IMR-90 (cell line): ENCODE results near the gene CCDC27. TPM values are rescaled to one million over a fixed set of nuclear protein-coding genes. Genes with fewer than 3 reads are reported as not detected.

Experiments used
- ATAC-seq: fragments of 200-7000 bp; cut with Tn5 transposase; 2 replicates; pipeline ENCODE4 v1.9.1; 2020; ENCODE audit warnings: low read depth, mild to moderate bottlenecking, moderate library complexity
- BruUV-seq: library from RNA; stranded (reverse); fragments of 400-500 nt; replicated peaks from 2 replicates; lab custom pipeline; 2021; lab: Mats Ljungman, UMichigan
- CTCF ChIA-PET: fragments of 300-600 bp; formaldehyde crosslinking; extraction: SDS; loops from one replicate; lab custom pipeline; 2021; ENCODE audit warnings: antibody characterized with exemption; lab: Yijun Ruan, JAX
- POLR2A ChIA-PET: fragments of 300-600 bp; sonication (Branson Sonifier 250); formaldehyde crosslinking; loops from one replicate; lab custom pipeline; 2022; ENCODE audit warnings: antibody characterized with exemption; ENCODE audit not compliant: unreplicated experiment; lab: Charles Lee
- DNase-seq: peaks from one replicate; pipeline ENCODE4 v3.0.0; 2013
- H2AFZ ChIP-seq: replicated peaks from 2 replicates; pipeline ENCODE3; 2013; ENCODE audit warnings: low read length, mild to moderate bottlenecking; ENCODE audit not compliant: poor library complexity
- H2AK5ac ChIP-seq: 2 replicates; pipeline ENCODE4 v1.6.1; 2013; ENCODE audit warnings: low read depth, low read length, inconsistent platforms
- H2AK9ac ChIP-seq: replicated peaks from 2 replicates; pipeline ENCODE3; 2013; ENCODE audit warnings: mild to moderate bottlenecking, low read depth, low read length, moderate library complexity; ENCODE audit not compliant: poor library complexity
- H2BK120ac ChIP-seq: 2 replicates; pipeline ENCODE4 v1.6.1; 2013; ENCODE audit warnings: low read depth, low read length, inconsistent platforms
- H2BK15ac ChIP-seq: 3 replicates; pipeline ENCODE4 v1.6.1; 2013; ENCODE audit warnings: low read depth, low read length, inconsistent platforms
- H2BK20ac ChIP-seq: 2 replicates; pipeline ENCODE4 v1.6.1; 2013; ENCODE audit warnings: low read depth, mild to moderate bottlenecking, inconsistent platforms, low read length, moderate library complexity
- H2BK5ac ChIP-seq: 2 replicates; pipeline ENCODE4 v1.6.1; 2013; ENCODE audit warnings: mild to moderate bottlenecking, low read depth, low read length, inconsistent platforms; ENCODE audit not compliant: poor library complexity, severe bottlenecking
- H3K14ac ChIP-seq: replicated peaks from 2 replicates; pipeline ENCODE4 v1.6.1; 2013; ENCODE audit warnings: low read depth, low read length, inconsistent platforms
- H3K18ac ChIP-seq: 2 replicates; pipeline ENCODE4 v1.6.1; 2013; ENCODE audit warnings: low read depth, low read length, control low read depth
- H3K23ac ChIP-seq: 2 replicates; pipeline ENCODE4 v1.6.1; 2013; ENCODE audit warnings: low read depth, low read length, inconsistent platforms
- H3K27ac ChIP-seq: 2 replicates; pipeline ENCODE4 v1.5.1; 2013; ENCODE audit warnings: mild to moderate bottlenecking, control low read depth, low read length; ENCODE audit not compliant: insufficient read depth
- H3K27me3 ChIP-seq: 2 replicates; pipeline ENCODE4 v1.6.1; 2013; ENCODE audit warnings: low read length; ENCODE audit not compliant: control insufficient read depth, insufficient read depth
- H3K36me3 ChIP-seq: 2 replicates; pipeline ENCODE4 v1.6.1; 2013; ENCODE audit warnings: low read length, mixed read lengths; ENCODE audit not compliant: control insufficient read depth, insufficient read depth
- H3K4ac ChIP-seq: 2 replicates; pipeline ENCODE4 v1.6.1; 2013; ENCODE audit warnings: low read depth, low read length, inconsistent platforms
- H3K4me1 ChIP-seq: 2 replicates; pipeline ENCODE4 v1.6.1; 2013; ENCODE audit warnings: low read length, mixed read lengths; ENCODE audit not compliant: control insufficient read depth, insufficient read depth
- H3K4me2 ChIP-seq: 2 replicates; pipeline ENCODE4 v1.6.1; 2013; ENCODE audit warnings: low read depth, mild to moderate bottlenecking, control low read depth, low read length, moderate library complexity
- H3K4me3 ChIP-seq: 2 replicates; pipeline ENCODE4 v1.5.1; 2013; ENCODE audit warnings: low read depth, mild to moderate bottlenecking, control low read depth, low read length, moderate library complexity; ENCODE audit not compliant: insufficient read depth
- H3K56ac ChIP-seq: 2 replicates; pipeline ENCODE4 v1.6.1; 2013; ENCODE audit warnings: low read length, inconsistent platforms; ENCODE audit not compliant: insufficient read depth; ENCODE audit errors: extremely low read depth
- H3K79me1 ChIP-seq, 2 experiments: 2 replicates each; pipeline ENCODE4 v1.6.1; 2013; ENCODE audit warnings: low read length in 2 of 2, inconsistent platforms in 1 of 2, low read depth in 1 of 2
- H3K9ac ChIP-seq: 2 replicates; pipeline ENCODE4 v1.6.1; 2013; ENCODE audit warnings: low read depth, low read length, control low read depth
- H3K9me1 ChIP-seq: 2 replicates; pipeline ENCODE4 v1.6.1; 2013; ENCODE audit warnings: low read length, inconsistent platforms; ENCODE audit not compliant: insufficient read depth
- H3K9me3 ChIP-seq: 2 replicates; pipeline ENCODE4 v1.6.1; 2013; ENCODE audit warnings: low read length; ENCODE audit not compliant: control insufficient read depth, insufficient read depth
- H4K20me1 ChIP-seq: 2 replicates; pipeline ENCODE4 v1.6.1; 2013; ENCODE audit warnings: low read length, inconsistent platforms; ENCODE audit not compliant: insufficient read depth
- H4K5ac ChIP-seq: 2 replicates; pipeline ENCODE4 v1.6.1; 2013; ENCODE audit warnings: mild to moderate bottlenecking, low read depth, low read length, control low read depth
- H4K8ac ChIP-seq, 2 experiments: 2 replicates each; pipeline ENCODE4 v1.6.1; 2013; ENCODE audit warnings: low read depth in 2 of 2, low read length in 2 of 2, control low read depth in 1 of 2, inconsistent platforms in 1 of 2
- H4K91ac ChIP-seq: 2 replicates; pipeline ENCODE4 v1.6.1; 2013; ENCODE audit warnings: low read depth, low read length, inconsistent platforms; ENCODE audit not compliant: insufficient read depth
- CTCF ChIP-seq: conservative IDR thresholded peaks from 2 replicates; pipeline ENCODE4 v1.5.1; 2012; ENCODE audit warnings: mild to moderate bottlenecking, low read depth, low read length, improper control_type of control experiment
- MAZ ChIP-seq: IDR thresholded peaks from 2 replicates; pipeline ENCODE4 v1.6.1; 2012; ENCODE audit warnings: low read depth, mild to moderate bottlenecking, low read length, improper control_type of control experiment, moderate library complexity, borderline replicate concordance
- MXI1 ChIP-seq: IDR thresholded peaks from 2 replicates; pipeline ENCODE4 v1.6.1; 2012; ENCODE audit warnings: low read depth, mild to moderate bottlenecking, low read length, moderate library complexity, borderline replicate concordance
- NFE2L2 ChIP-seq: fragments of 150-350 bp; IDR thresholded peaks from 2 replicates; pipeline ENCODE4 v1.6.1; 2016; ENCODE audit warnings: low read depth, mild to moderate bottlenecking, low read length
- USF2 ChIP-seq: fragments of 150-350 bp; IDR thresholded peaks from 2 replicates; pipeline ENCODE4 v1.6.1; 2017; ENCODE audit warnings: mild to moderate bottlenecking, antibody characterized with exemption, low read length, low read depth
- WGBS, 2 experiments: methylation state at CpG; one replicate each; pipeline versions ENCODE4 v1.1.5 to v1.1.7; 2013; ENCODE audit warnings: missing lambda C conversion rate in 2 of 2; ENCODE audit not compliant: insufficient read length in 1 of 2; ENCODE audit errors: extremely low coverage in 2 of 2; 5-methylcytosine and 5-hydroxymethylcytosine counted together
- dilution Hi-C: fragments of 300-500 bp; cut with HindIII; formaldehyde crosslinking; loops from one replicate; pipeline ENCODE4 v1.14.3; 2018; ENCODE audit warnings: low sequenced_read_pairs; ENCODE audit not compliant: unreplicated experiment
- in situ Hi-C: fragments of 300-500 bp; cut with MboI; formaldehyde crosslinking; loops from 3 replicates; pipeline ENCODE4 v1.14.3; 2019; ENCODE audit warnings: low sequenced_read_pairs, inconsistent platforms, mixed read lengths
- intact Hi-C: fragments of 100-400 bp; cut with micrococcal nuclease; formaldehyde crosslinking; loops from 2 replicates; pipeline ENCODE4 v1.10.0; 2022
- polyA plus RNA-seq, 3 experiments: library from polyadenylated mRNA; depleted of rRNA; stranded (reverse); fragments of >200 nt; gene quantifications; 2 replicates each; pipeline ENCODE4 v1.2.3, GENCODE V29; 2012; ENCODE audit warnings: low replicate concordance in 1 of 3
- total RNA-seq: library from RNA; depleted of rRNA; stranded (reverse); fragments of >200 nt; gene quantifications from 2 replicates; pipeline ENCODE4 v1.2.3, GENCODE V29; 2012

The CCDC27 gene
- total and polyA plus RNA-seq, 2 of the 4 experiments (the other 2 are of a cell fraction) = not detected

- Histone ChIP-seq H2AK9ac (no peak overlapping the region), H2AK5ac (no peak overlapping the region), H3K56ac (no peak overlapping the region), H3K9ac (no peak overlapping the region), H3K18ac (no peak overlapping the region), H3K9me3 (no peaks in the 10 kb centered on the region), H2AFZ (no peak overlapping the region), H2BK120ac (no peak overlapping the region), H2BK15ac (no peak overlapping the region), H3K4me2 (no peak overlapping the region), H3K9me1 (no peaks in the 10 kb centered on the region), H3K79me1 (no peaks in the 10 kb centered on the region), H3K4me1 (no peaks in the 10 kb centered on the region), H2BK20ac (no peak overlapping the region), H4K5ac (no peak overlapping the region), H4K91ac (no peak overlapping the region), H3K27ac (no peak overlapping the region), H2BK5ac (no peak overlapping the region), H3K14ac (no peak overlapping the region), H3K4ac (no peak overlapping the region), H3K23ac (no peak overlapping the region), H3K36me3 (no peaks in the 10 kb centered on the region), H3K4me3 (no peak overlapping the region), H4K8ac (no peak overlapping the region), H4K20me1 (no peaks in the 10 kb centered on the region), H3K27me3 (no peaks in the 10 kb centered on the region; the same call in 1 of the 2 replicates)
- ChIA-PET CTCF (interaction anchor here (1.0 kb wide), 1 partner anchor 78 kb away, joined by 3 read pairs; the partner anchor contains the start of gene WRAP73), POLR2A (no interaction called here)
- intact Hi-C loops (loop anchor here (10.0 kb wide), 2 partner anchors 163 to 233 kb away; no protein-coding TSS in a partner anchor), in situ Hi-C loops (no loop called here), dilution Hi-C loops (no loop called here)
- 64% methylated on average over 20 of the region's 31 CpGs; no CpG with 5 or more reads in 1 of the 2 experiments for WGBS, 2 experiments
- TF ChIP-seq MXI1 (no peak), USF2 (no peak), CTCF (no peak), MAZ (no peak), NFE2L2 (no peak)
- no peak for DNase-seq
- ATAC-seq = no peak
- no TSS peak for BruUV-seq
Measured at GRCh38 chr1:3727825-3728776, 24.1 kb upstream of the CCDC27 start.
